Measurements from ENCODE around the gene OBSCN. TPM values are rescaled to one million over a fixed set of nuclear protein-coding genes. Genes with fewer than 3 reads are reported as not detected.

OBSCN gene
- total and polyA plus RNA-seq, 2 donors (not counting 3 experiments of a cell fraction or from before 2014, with no cell fraction given) = 1.5 to 2.9 TPM

GRCh38 chr1:228197555-228198147 is 10.2 kb upstream of the OBSCN start:
- intact Hi-C loops (cut with micrococcal nuclease) = no loop called here
- no TSS peak for BruUV-seq (replicated peaks)
- no peak overlapping the region for H3K4me3 ChIP-seq (replicated peaks in 1 of 3; ENCODE audit: insufficient read depth in 1 of 3, low read depth in 1 of 3, low read length in 3 of 3)
- no peak overlapping the region for H3K9ac ChIP-seq (replicated peaks; ENCODE audit: extremely low read depth, insufficient read depth, low read length)
- no peaks in the 10 kb centered on the region for H3K79me2 ChIP-seq (ENCODE audit: control insufficient read depth, insufficient read depth, low read length)
- no peaks in the 10 kb centered on the region for H3K27me3 ChIP-seq (ENCODE audit: control insufficient read depth in 2 of 2, insufficient read depth in 2 of 2, low read length in 2 of 2)
- no peak overlapping the region for H3K27ac ChIP-seq (ENCODE audit: insufficient read depth, low read depth, low read length)
- DNase-seq (ENCODE audit: low read depth, low spot score) (no peak), FAIRE-seq (no peak)
- POLR2A ChIA-PET = no interaction called here
- no peaks in the 10 kb centered on the region for H3K9me3 ChIP-seq (replicated peaks; ENCODE audit: control insufficient read depth, insufficient read depth, low read length)
- no peaks in the 10 kb centered on the region for H3K36me3 ChIP-seq (ENCODE audit: control insufficient read depth in 2 of 2, extremely low read depth in 1 of 2, insufficient read depth in 2 of 2, low read length in 2 of 2)
- no peak overlapping the region for H2AFZ ChIP-seq (ENCODE audit: low read depth, low read length)
- dilution Hi-C loops (cut with MboI; ENCODE audit: extremely low pct_ligation_motif_present, low sequenced_read_pairs) = no loop called here
- H3K9me1 ChIP-seq (replicated peaks; ENCODE audit: control insufficient read depth, extremely low read depth, insufficient read depth, low read length) = no peaks in the 10 kb centered on the region
- CTCF ChIA-PET = no interaction called here
- no peaks in the 10 kb centered on the region for H3K4me1 ChIP-seq (ENCODE audit: control insufficient read depth, extremely low read depth, insufficient read depth, low read length)
- TF ChIP-seq MYC (IDR thresholded peaks at IDR 0.05; ENCODE audit: low read depth, low read length) (no peak), GATA2 (IDR thresholded peaks at IDR 0.05; ENCODE audit: insufficient read depth, insufficient read length, low read depth, low read length) (no peak), POLR2AphosphoS5 (IDR thresholded peaks at IDR 0.05; ENCODE audit: insufficient read depth, low read depth, low read length) (no peak)
- no peak overlapping the region for H3K4me2 ChIP-seq (ENCODE audit: insufficient read depth, low read length)
- no peaks in the 10 kb centered on the region for H4K20me1 ChIP-seq (replicated peaks; ENCODE audit: control insufficient read depth, extremely low read depth, insufficient read depth, low read length)

GRCh38 chr1:228198977-228199590 is 8.8 kb upstream of the OBSCN start:
- intact Hi-C loops (cut with micrococcal nuclease) (no loop called here), dilution Hi-C loops (cut with MboI; ENCODE audit: extremely low pct_ligation_motif_present, low sequenced_read_pairs) (no loop called here)
- ChIA-PET CTCF (no interaction called here), POLR2A (no interaction called here)
- H3K9ac ChIP-seq (replicated peaks; ENCODE audit: extremely low read depth, insufficient read depth, low read length) = no peak overlapping the region
- FAIRE-seq (no peak), DNase-seq (ENCODE audit: low read depth, low spot score) (no peak)
- H3K4me3 ChIP-seq (replicated peaks in 1 of 3; ENCODE audit: insufficient read depth in 1 of 3, low read depth in 1 of 3, low read length in 3 of 3) = no peak overlapping the region
- TF ChIP-seq CTCF (IDR thresholded peaks at IDR 0.05; ENCODE audit: extremely low read depth in 1 of 2, insufficient read depth in 1 of 2, low read depth in 1 of 2, low read length in 2 of 2) (no peak), MAX (IDR thresholded peaks at IDR 0.05; ENCODE audit: insufficient read depth, insufficient read length) (no peak), POLR2AphosphoS5 (IDR thresholded peaks at IDR 0.05; ENCODE audit: insufficient read depth, low read depth, low read length) (no peak), EZH2 (IDR thresholded peaks at IDR 0.05; ENCODE audit: borderline replicate concordance, low read depth, low read length, severe bottlenecking) (no peak), MYC (IDR thresholded peaks at IDR 0.05; ENCODE audit: low read depth, low read length) (no peak), FOS (IDR thresholded peaks at IDR 0.05; ENCODE audit: borderline replicate concordance, insufficient read depth, low read length) (no peak), POLR2A (IDR thresholded peaks at IDR 0.05; ENCODE audit: low read depth, low read length) (no peak), JUN (IDR thresholded peaks at IDR 0.05; ENCODE audit: borderline replicate concordance, insufficient read depth, insufficient read length, low read depth) (no peak), GATA2 (IDR thresholded peaks at IDR 0.05; ENCODE audit: insufficient read depth, insufficient read length, low read depth, low read length) (no peak)
- no peaks in the 10 kb centered on the region for H4K20me1 ChIP-seq (replicated peaks; ENCODE audit: control insufficient read depth, extremely low read depth, insufficient read depth, low read length)
- H3K79me2 ChIP-seq (ENCODE audit: control insufficient read depth, insufficient read depth, low read length) = no peaks in the 10 kb centered on the region
- H3K4me1 ChIP-seq (ENCODE audit: control insufficient read depth, extremely low read depth, insufficient read depth, low read length) = no peaks in the 10 kb centered on the region
- no peaks in the 10 kb centered on the region for H3K27me3 ChIP-seq (ENCODE audit: control insufficient read depth in 2 of 2, insufficient read depth in 2 of 2, low read length in 2 of 2)
- no peak overlapping the region for H3K4me2 ChIP-seq (ENCODE audit: insufficient read depth, low read length)
- BruUV-seq (replicated peaks) = no TSS peak
- H3K9me3 ChIP-seq (replicated peaks; ENCODE audit: control insufficient read depth, insufficient read depth, low read length) = no peaks in the 10 kb centered on the region
- no peak overlapping the region for H3K27ac ChIP-seq (ENCODE audit: insufficient read depth, low read depth, low read length)
- H3K9me1 ChIP-seq (replicated peaks; ENCODE audit: control insufficient read depth, extremely low read depth, insufficient read depth, low read length) = no peaks in the 10 kb centered on the region
- H3K36me3 ChIP-seq (ENCODE audit: control insufficient read depth in 2 of 2, extremely low read depth in 1 of 2, insufficient read depth in 2 of 2, low read length in 2 of 2) = no peaks in the 10 kb centered on the region
- no peak overlapping the region for H2AFZ ChIP-seq (ENCODE audit: low read depth, low read length)
